ENCODE data around the gene KANSL1L. TPM values are rescaled to one million over a fixed set of nuclear protein-coding genes. Genes with fewer than 3 reads are reported as not detected.
A peak's percentile ranks its signal among the peaks of the same experiment; 100 is the strongest.

The KANSL1L gene
- total RNA-seq, 1 donor from 2014 or later, result 39.6 TPM

DNA sequence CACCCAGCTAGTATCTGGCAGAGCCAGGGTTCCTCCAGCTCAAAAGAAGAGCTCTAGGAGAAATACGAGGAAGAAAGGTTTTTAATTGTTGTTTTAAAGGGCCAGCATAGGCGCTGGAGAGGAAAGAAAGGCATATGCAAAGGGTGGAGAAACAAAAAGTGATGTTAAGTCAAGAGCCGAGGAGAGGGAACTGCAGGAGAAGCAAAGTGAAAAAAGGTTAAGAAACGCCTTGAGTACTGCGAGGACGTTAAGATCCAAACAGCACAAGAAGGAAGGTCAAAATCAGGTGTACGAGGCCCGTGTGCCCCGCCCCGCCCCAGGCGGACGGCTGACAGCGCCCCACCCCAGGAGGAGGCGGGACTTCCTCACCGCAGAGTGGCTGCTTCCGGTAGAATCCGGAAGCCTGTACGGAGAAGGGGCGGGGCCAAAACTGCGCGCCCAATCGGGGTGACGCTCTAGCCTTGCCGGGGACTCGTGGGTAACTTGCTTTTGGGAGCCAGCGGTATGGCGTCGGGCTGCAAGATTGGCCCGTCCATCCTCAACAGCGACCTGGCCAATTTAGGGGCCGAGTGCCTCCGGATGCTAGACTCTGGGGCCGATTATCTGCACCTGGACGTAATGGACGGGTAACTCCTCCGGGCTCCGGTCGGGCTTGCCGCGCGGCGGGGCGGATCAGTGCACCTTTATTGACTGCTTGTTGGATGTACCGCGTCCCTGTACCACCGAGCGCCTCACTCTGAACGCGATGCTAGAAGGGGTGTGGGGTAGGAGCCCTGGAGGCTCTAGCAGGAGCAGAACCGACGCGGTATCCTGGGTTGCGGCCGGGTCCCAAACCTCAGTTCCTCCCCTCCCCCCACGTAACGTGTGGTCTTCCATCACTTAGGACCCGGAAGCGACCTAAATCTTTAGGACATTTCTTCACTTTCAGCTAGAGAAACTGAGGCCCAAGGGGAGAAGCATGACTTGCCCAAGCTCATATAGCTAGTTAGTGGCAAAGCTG is 168.8 kb downstream of the KANSL1L start, which contains the start of gene RPE:
TSS of gene RPE (plus strand) at position 481 of the 1,000 bp plus-strand sequence. CDS start at position 505, 24 bp downstream.
- intact Hi-C loops (cut with DNase I), result loop anchor here (1.0 to 2.0 kb wide), 2 partner anchors 169 to 474 kb away; partner anchors contain the start of genes KANSL1L and LANCL1
- DNase-seq (ENCODE audit: low spot score in 2 of 2), result peak; percentile 81 to 97

GRCh38 chr2:210000464-210001324 is 170.5 kb downstream of the KANSL1L start:
- no peaks in the 10 kb centered on the region for H3K27me3 ChIP-seq
- no peak overlapping the region for H3K4me3 ChIP-seq
- TF ChIP-seq CTCF (IDR thresholded peaks at IDR 0.05), result no peak
- intact Hi-C loops (cut with DNase I), result no loop called here
- H3K36me3 ChIP-seq, result no peaks in the 10 kb centered on the region
- H3K9me3 ChIP-seq, result no peaks in the 10 kb centered on the region
- H3K27ac ChIP-seq, result no peak overlapping the region
- no peak for DNase-seq (ENCODE audit: low spot score in 2 of 2)
- peaks cover 0 to 28% of the 10 kb centered on the region in 2 donors for H3K4me1 ChIP-seq

More for the DNA sequence above, 168.8 kb downstream of the KANSL1L start, which contains the start of gene RPE:
- Histone ChIP-seq H3K9me3 (no peaks in the 10 kb centered on the region), H3K4me3 (peak within 1 kb of the TSS; percentile 87 to 91), H3K27me3 (no peaks in the 10 kb centered on the region), H3K36me3 (no peaks in the 10 kb centered on the region), H3K27ac (peak within 1 kb of the TSS; percentile 66 to 67), H3K4me1 (peaks cover 0 to 29% of the 10 kb centered on the region in 2 donors)
- TF ChIP-seq CTCF (IDR thresholded peaks at IDR 0.05), result no peak

DNA sequence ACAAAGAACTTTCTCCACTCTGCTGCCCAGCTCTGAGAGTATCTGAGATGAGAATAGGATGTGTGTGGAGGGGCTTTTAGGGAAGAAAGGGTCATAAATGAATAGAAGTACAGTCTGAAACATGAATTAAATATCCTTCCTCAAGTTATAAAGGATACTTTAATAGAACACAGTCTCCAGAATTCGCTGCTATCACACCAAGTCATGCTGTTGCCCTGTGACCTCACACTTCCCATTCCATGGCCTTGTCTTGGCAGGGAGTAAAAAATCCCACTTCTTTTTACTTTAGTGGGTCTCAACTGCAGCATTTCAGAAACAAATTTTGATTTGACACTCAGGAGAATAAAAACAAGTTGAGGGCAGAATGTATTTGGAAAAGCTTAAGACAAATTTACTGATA is 172.6 kb downstream of the KANSL1L start:
- H3K4me1 ChIP-seq, result peaks cover 0 to 8% of the 10 kb centered on the region in 2 donors
- no peaks in the 10 kb centered on the region for H3K36me3 ChIP-seq
- no peak overlapping the region for H3K27ac ChIP-seq
- no peak for DNase-seq (ENCODE audit: low spot score in 2 of 2)
- no peak for TF ChIP-seq CTCF (IDR thresholded peaks at IDR 0.05)
- H3K4me3 ChIP-seq, result no peak overlapping the region
- H3K27me3 ChIP-seq, result no peaks in the 10 kb centered on the region
- intact Hi-C loops (cut with DNase I), result loop anchor here (10.0 kb wide), 1 partner anchor 1734 kb away; the partner anchor contains the start of gene PIKFYVE
- H3K9me3 ChIP-seq, result no peaks in the 10 kb centered on the region

GRCh38 chr2:209993968-209994367 is 177.2 kb downstream of the KANSL1L start:
- TF ChIP-seq CTCF (IDR thresholded peaks at IDR 0.05), result no peak

GRCh38 chr2:209990838-209991237 is 180.4 kb downstream of the KANSL1L start:
- Histone ChIP-seq H3K4me3 (no peak overlapping the region), H3K27ac (no peak overlapping the region), H3K36me3 (no peaks in the 10 kb centered on the region), H3K27me3 (no peaks in the 10 kb centered on the region), H3K4me1 (no peaks in the 10 kb centered on the region), H3K9me3 (no peaks in the 10 kb centered on the region)
- no peak for TF ChIP-seq CTCF (IDR thresholded peaks at IDR 0.05)
- DNase-seq (ENCODE audit: low spot score in 2 of 2), result no peak
- intact Hi-C loops (cut with DNase I), result loop anchor here (10.0 kb wide), 1 partner anchor 1726 kb away; the partner anchor contains the start of gene PIKFYVE

More at GRCh38 chr2:209993968-209994367, 177.2 kb downstream of the KANSL1L start:
- no peaks in the 10 kb centered on the region for H3K9me3 ChIP-seq
- no peak overlapping the region for H3K27ac ChIP-seq
- intact Hi-C loops (cut with DNase I), result loop anchor here (10.0 kb wide), 1 partner anchor 1729 kb away; the partner anchor contains the start of gene PIKFYVE
- DNase-seq (ENCODE audit: low spot score in 2 of 2), result no peak
- H3K36me3 ChIP-seq, result no peaks in the 10 kb centered on the region
- no peaks in the 10 kb centered on the region for H3K4me1 ChIP-seq
- H3K27me3 ChIP-seq, result no peaks in the 10 kb centered on the region
- H3K4me3 ChIP-seq, result no peak overlapping the region
